SK-N-SH (cell line): ENCODE measurements around the gene SLC8A1. TPM values are rescaled to one million over a fixed set of nuclear protein-coding genes. Genes with fewer than 3 reads are reported as not detected.
A peak's percentile ranks its signal among the peaks of the same experiment; 100 is the strongest.

Experiments used
- CTCF ChIA-PET: fragments of 300-600, 350-600 bp; formaldehyde crosslinking; extraction: SDS; loops from one replicate; lab custom pipeline; 2021; lab: Yijun Ruan, JAX
- POLR2A ChIA-PET: fragments of 350-600 bp; sonication (Branson Sonifier 250); formaldehyde crosslinking; extraction: SDS; loops from one replicate; lab custom pipeline; 2020; ENCODE audit warnings: antibody characterized with exemption, inconsistent platforms; lab: Yijun Ruan, JAX
- DNase-seq: peaks from one replicate; pipeline ENCODE4 v3.0.0; 2012
- H2AFZ ChIP-seq: fragments of 200-600 bp; sonication (generic); 2 replicates; pipeline ENCODE4 v1.8.1; 2016; ENCODE audit warnings: antibody characterized with exemption, mild to moderate bottlenecking, low read depth
- H3F3A ChIP-seq: fragments of 200-600 bp; sonication (generic); replicated peaks from 2 replicates; pipeline ENCODE3; 2016; ENCODE audit warnings: antibody characterized with exemption, mild to moderate bottlenecking; ENCODE audit not compliant: insufficient read depth
- H3K27ac ChIP-seq, 2 experiments: fragments of 200-500 bp in 1 of 2; fragments of 200-600 bp in 1 of 2; sonication (Bioruptor generic) in 1 of 2; sonication (generic), shearing (Covaris generic) in 1 of 2; 2 replicates each; pipeline versions ENCODE4 v1.5.1 to v1.6.1; 2014 to 2016; ENCODE audit warnings: low read depth in 2 of 2, inconsistent platforms in 1 of 2, low read length in 1 of 2, mild to moderate bottlenecking in 1 of 2, mixed read lengths in 1 of 2
- H3K27me3 ChIP-seq: fragments of 200-600 bp; sonication (generic), shearing (Covaris generic); 2 replicates; pipeline ENCODE4 v1.6.1; 2016; ENCODE audit warnings: mixed run types; ENCODE audit not compliant: insufficient read depth
- H3K36me3 ChIP-seq, 2 experiments: fragments of 200-500 bp in 1 of 2; fragments of 200-600 bp in 1 of 2; sonication (Bioruptor generic) in 1 of 2; sonication (generic) in 1 of 2; replicated peaks in 1 of 2; 2 replicates each; pipeline versions ENCODE3 to v1.5.1; 2014 to 2016; ENCODE audit warnings: low read length in 1 of 2, mild to moderate bottlenecking in 1 of 2; ENCODE audit not compliant: insufficient read depth in 2 of 2, control insufficient read depth in 1 of 2
- H3K4me1 ChIP-seq, 2 experiments: fragments of 200-500 bp in 1 of 2; fragments of 200-600 bp in 1 of 2; sonication (Bioruptor generic) in 1 of 2; sonication (generic), shearing (Covaris generic) in 1 of 2; 2 replicates each; pipeline versions ENCODE4 v1.5.1 to v1.6.1; 2014 to 2016; ENCODE audit warnings: low read depth in 1 of 2, low read length in 1 of 2, mixed run types in 1 of 2; ENCODE audit not compliant: insufficient read depth in 2 of 2, control insufficient read depth in 1 of 2
- H3K4me2 ChIP-seq: fragments of 200-600 bp; sonication (generic), shearing (Covaris generic); 2 replicates; pipeline ENCODE4 v1.6.1; 2017; ENCODE audit warnings: mixed run types
- H3K4me3 ChIP-seq, 2 experiments: fragments of 200-500 bp in 1 of 2; fragments of 200-600 bp in 1 of 2; sonication (Bioruptor generic) in 1 of 2; sonication (generic), shearing (Covaris generic) in 1 of 2; 2 replicates each; pipeline versions ENCODE4 v1.5.1 to v1.8.1; 2014 to 2016; ENCODE audit warnings: low read depth in 2 of 2, inconsistent platforms in 1 of 2, low read length in 1 of 2, mild to moderate bottlenecking in 1 of 2, mixed read lengths in 1 of 2, moderate library complexity in 1 of 2
- H3K79me2 ChIP-seq: fragments of 200-600 bp; sonication (generic); 2 replicates; pipeline ENCODE4 v1.8.1; 2017; ENCODE audit warnings: mild to moderate bottlenecking; ENCODE audit not compliant: insufficient read depth
- H3K9ac ChIP-seq: fragments of 200-600 bp; sonication (generic); 2 replicates; pipeline ENCODE4 v1.6.1; 2017; ENCODE audit warnings: mixed run types
- H3K9me2 ChIP-seq: fragments of 200-600 bp; sonication (generic); 2 replicates; pipeline ENCODE4 v1.6.1; 2017; ENCODE audit warnings: mixed run types
- H3K9me3 ChIP-seq: fragments of 200-600 bp; sonication (generic); 2 replicates; pipeline ENCODE4 v1.6.1; 2017; ENCODE audit warnings: mixed run types, mild to moderate bottlenecking, moderate library complexity
- H4K20me1 ChIP-seq: fragments of 200-600 bp; sonication (generic); 2 replicates; pipeline ENCODE4 v1.6.1; 2017; ENCODE audit warnings: mild to moderate bottlenecking, mixed run types; ENCODE audit not compliant: insufficient read depth
- EP300 ChIP-seq, 2 experiments: IDR thresholded peaks; 2 replicates each; pipeline versions ENCODE4 v1.4.0 to v1.6.1; 2012; ENCODE audit warnings: borderline replicate concordance in 1 of 2, low read depth in 1 of 2, low read length in 1 of 2
- FOSL2 ChIP-seq: IDR thresholded peaks from 2 replicates; pipeline ENCODE4 v1.4.0; 2012; ENCODE audit warnings: low read depth, mild to moderate bottlenecking, moderate library complexity, borderline replicate concordance
- FOXJ3 ChIP-seq: sonication (generic); formaldehyde crosslinking; IDR thresholded peaks from 2 replicates; pipeline ENCODE4 v1.5.1; 2020; ENCODE audit warnings: mild to moderate bottlenecking, missing genetic modification reagents
- GATA2 ChIP-seq: sonication (generic); formaldehyde crosslinking; IDR thresholded peaks from 2 replicates; pipeline ENCODE4 v1.5.0; 2020; ENCODE audit warnings: mild to moderate bottlenecking, missing genetic modification reagents
- JUND ChIP-seq: IDR thresholded peaks from 2 replicates; pipeline ENCODE4 v1.4.0; 2012
- MEF2A ChIP-seq: IDR thresholded peaks from 2 replicates; pipeline ENCODE4 v1.4.0; 2012; ENCODE audit warnings: low read depth, borderline replicate concordance
- MXI1 ChIP-seq: IDR thresholded peaks from 2 replicates; pipeline ENCODE4 v1.6.1; 2012; ENCODE audit warnings: mild to moderate bottlenecking, low read depth, low read length, improper control_type of control experiment
- NFIC ChIP-seq: IDR thresholded peaks from 2 replicates; pipeline ENCODE4 v1.4.0; 2012; ENCODE audit warnings: borderline replicate concordance
- POLR2AphosphoS5 ChIP-seq: IDR thresholded peaks from 2 replicates; pipeline ENCODE4 v1.6.1; 2012; ENCODE audit warnings: low read depth, low read length
- RAD21 ChIP-seq: IDR thresholded peaks from 2 replicates; pipeline ENCODE4 v1.6.1; 2012; ENCODE audit warnings: mild to moderate bottlenecking, low read length
- RCOR1 ChIP-seq: fragments of 150-350 bp; IDR thresholded peaks from 2 replicates; pipeline ENCODE4 v1.6.1; 2017; ENCODE audit warnings: antibody characterized with exemption, low read length
- RFX5 ChIP-seq: IDR thresholded peaks from 2 replicates; pipeline ENCODE4 v1.6.1; 2012; ENCODE audit warnings: mild to moderate bottlenecking, improper control_type of control experiment, low read length
- RXRA ChIP-seq: IDR thresholded peaks from 2 replicates; pipeline ENCODE4 v1.4.0; 2012; ENCODE audit warnings: low read depth, mild to moderate bottlenecking, borderline replicate concordance
- SIN3A ChIP-seq: IDR thresholded peaks from 2 replicates; pipeline ENCODE4 v1.6.1; 2012; ENCODE audit warnings: low read depth, mild to moderate bottlenecking, low read length, moderate library complexity, borderline replicate concordance
- SMC3 ChIP-seq: IDR thresholded peaks from 2 replicates; pipeline ENCODE4 v1.6.1; 2012; ENCODE audit warnings: low read depth, low read length, improper control_type of control experiment
- TAF1 ChIP-seq: IDR thresholded peaks from 2 replicates; pipeline ENCODE4 v1.6.1; 2012; ENCODE audit warnings: low read depth, mild to moderate bottlenecking, low read length, moderate library complexity, borderline replicate concordance
- WGBS: methylation state at CpG from one replicate; pipeline ENCODE4 v1.1.6; 2017; ENCODE audit warnings: low lambda C conversion rate; 5-methylcytosine and 5-hydroxymethylcytosine counted together
- polyA plus RNA-seq, 3 experiments: library from polyadenylated mRNA; depleted of rRNA; stranded (reverse); fragments of >200 nt; gene quantifications; 2 replicates each; pipeline ENCODE4 v1.2.3, GENCODE V29; 2012
- TF ChIP-seq, protein P1 (sequence below): IDR thresholded peaks from 2 replicates; pipeline ENCODE4 v1.4.0; 2012; ENCODE audit warnings: low read depth, borderline replicate concordance
- TF ChIP-seq, protein P2 (sequence below): IDR thresholded peaks from 2 replicates; pipeline ENCODE4 v1.4.0; 2012; ENCODE audit warnings: low read depth
- TF ChIP-seq, protein P3 (sequence below): IDR thresholded peaks from 2 replicates; pipeline ENCODE4 v1.6.1; 2012; ENCODE audit warnings: mild to moderate bottlenecking, low read depth, low read length, moderate library complexity

The SLC8A1 gene
- polyA plus RNA-seq, 1 of the 3 experiments (the other 2 are of a cell fraction), result 3.2 TPM

DNA sequence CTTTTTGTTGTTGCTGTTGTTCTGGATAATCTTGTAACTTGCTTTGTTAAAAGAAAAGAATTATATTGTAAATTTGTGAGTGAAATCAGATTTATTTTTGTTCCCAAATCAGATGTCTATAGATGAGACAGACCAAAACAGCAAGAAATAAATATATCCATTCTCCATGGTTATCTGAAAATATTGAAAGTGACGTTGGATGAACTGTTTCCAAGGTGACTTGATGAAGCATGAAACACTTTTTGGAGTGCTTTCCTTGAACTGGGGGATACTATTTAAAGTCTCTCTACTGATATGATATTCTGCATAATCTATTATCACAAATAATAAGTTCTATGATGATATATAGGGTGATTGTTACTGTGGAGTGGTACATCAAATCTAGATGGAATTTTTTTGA, 357.4 kb downstream of the SLC8A1 start:
- H2AFZ ChIP-seq, result peak overlapping the region; percentile 3; the same call in 1 of the 2 replicates
- DNase-seq, result no peak
- H3F3A ChIP-seq, result peaks cover 36% of the 10 kb centered on the region
- H3K27me3 ChIP-seq, result no peaks in the 10 kb centered on the region
- ChIA-PET CTCF (no interaction called here), POLR2A (no interaction called here)
- no peaks in the 10 kb centered on the region for H3K36me3 ChIP-seq
- H3K9me2 ChIP-seq, result no peaks in the 10 kb centered on the region
- no peaks in the 10 kb centered on the region for H4K20me1 ChIP-seq
- H3K27ac ChIP-seq, result peak overlapping the region; percentile 62 to 68; a peak in 3 of 4 replicates
- H3K9ac ChIP-seq, result no peak overlapping the region
- H3K4me3 ChIP-seq, result no peak overlapping the region
- H3K9me3 ChIP-seq, result no peaks in the 10 kb centered on the region
- WGBS, result 91% methylated on average over 1 of the region's 1 CpG
- peak overlapping the region; percentile 28; the same call in 1 of the 2 replicates for H3K4me2 ChIP-seq
- TF ChIP-seq FOXJ3 (CRISPR knock-in tag) (no peak), SIN3A (no peak), FOSL2 (no peak), RCOR1 (no peak), MEF2A (no peak), GATA2 (no peak), NFIC (no peak), RAD21 (no peak), RFX5 (no peak), TAF1 (no peak), JUND (no peak), EP300 (IDR thresholded peaks at IDR 0.05; ENCODE audit: borderline replicate concordance in 1 of 2, low read depth in 1 of 2, low read length in 1 of 2) (no peak), POLR2AphosphoS5 (no peak), RXRA (no peak), MXI1 (no peak), SMC3 (no peak)
- TF ChIP-seq, protein P1, sequence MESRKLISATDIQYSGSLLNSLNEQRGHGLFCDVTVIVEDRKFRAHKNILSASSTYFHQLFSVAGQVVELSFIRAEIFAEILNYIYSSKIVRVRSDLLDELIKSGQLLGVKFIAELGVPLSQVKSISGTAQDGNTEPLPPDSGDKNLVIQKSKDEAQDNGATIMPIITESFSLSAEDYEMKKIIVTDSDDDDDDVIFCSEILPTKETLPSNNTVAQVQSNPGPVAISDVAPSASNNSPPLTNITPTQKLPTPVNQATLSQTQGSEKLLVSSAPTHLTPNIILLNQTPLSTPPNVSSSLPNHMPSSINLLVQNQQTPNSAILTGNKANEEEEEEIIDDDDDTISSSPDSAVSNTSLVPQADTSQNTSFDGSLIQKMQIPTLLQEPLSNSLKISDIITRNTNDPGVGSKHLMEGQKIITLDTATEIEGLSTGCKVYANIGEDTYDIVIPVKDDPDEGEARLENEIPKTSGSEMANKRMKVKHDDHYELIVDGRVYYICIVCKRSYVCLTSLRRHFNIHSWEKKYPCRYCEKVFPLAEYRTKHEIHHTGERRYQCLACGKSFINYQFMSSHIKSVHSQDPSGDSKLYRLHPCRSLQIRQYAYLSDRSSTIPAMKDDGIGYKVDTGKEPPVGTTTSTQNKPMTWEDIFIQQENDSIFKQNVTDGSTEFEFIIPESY, result no peak
- TF ChIP-seq, protein P2, sequence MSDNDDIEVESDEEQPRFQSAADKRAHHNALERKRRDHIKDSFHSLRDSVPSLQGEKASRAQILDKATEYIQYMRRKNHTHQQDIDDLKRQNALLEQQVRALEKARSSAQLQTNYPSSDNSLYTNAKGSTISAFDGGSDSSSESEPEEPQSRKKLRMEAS, result no peak
- TF ChIP-seq, protein P3, sequence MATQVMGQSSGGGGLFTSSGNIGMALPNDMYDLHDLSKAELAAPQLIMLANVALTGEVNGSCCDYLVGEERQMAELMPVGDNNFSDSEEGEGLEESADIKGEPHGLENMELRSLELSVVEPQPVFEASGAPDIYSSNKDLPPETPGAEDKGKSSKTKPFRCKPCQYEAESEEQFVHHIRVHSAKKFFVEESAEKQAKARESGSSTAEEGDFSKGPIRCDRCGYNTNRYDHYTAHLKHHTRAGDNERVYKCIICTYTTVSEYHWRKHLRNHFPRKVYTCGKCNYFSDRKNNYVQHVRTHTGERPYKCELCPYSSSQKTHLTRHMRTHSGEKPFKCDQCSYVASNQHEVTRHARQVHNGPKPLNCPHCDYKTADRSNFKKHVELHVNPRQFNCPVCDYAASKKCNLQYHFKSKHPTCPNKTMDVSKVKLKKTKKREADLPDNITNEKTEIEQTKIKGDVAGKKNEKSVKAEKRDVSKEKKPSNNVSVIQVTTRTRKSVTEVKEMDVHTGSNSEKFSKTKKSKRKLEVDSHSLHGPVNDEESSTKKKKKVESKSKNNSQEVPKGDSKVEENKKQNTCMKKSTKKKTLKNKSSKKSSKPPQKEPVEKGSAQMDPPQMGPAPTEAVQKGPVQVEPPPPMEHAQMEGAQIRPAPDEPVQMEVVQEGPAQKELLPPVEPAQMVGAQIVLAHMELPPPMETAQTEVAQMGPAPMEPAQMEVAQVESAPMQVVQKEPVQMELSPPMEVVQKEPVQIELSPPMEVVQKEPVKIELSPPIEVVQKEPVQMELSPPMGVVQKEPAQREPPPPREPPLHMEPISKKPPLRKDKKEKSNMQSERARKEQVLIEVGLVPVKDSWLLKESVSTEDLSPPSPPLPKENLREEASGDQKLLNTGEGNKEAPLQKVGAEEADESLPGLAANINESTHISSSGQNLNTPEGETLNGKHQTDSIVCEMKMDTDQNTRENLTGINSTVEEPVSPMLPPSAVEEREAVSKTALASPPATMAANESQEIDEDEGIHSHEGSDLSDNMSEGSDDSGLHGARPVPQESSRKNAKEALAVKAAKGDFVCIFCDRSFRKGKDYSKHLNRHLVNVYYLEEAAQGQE, result no peak
- H3K79me2 ChIP-seq, result no peaks in the 10 kb centered on the region
- peaks cover 0 to 36% of the 10 kb centered on the region in 2 experiments; a peak in 3 of 4 replicates for H3K4me1 ChIP-seq
